Measurements from ENCODE around the gene NPTN.

The NPTN gene

DNA sequence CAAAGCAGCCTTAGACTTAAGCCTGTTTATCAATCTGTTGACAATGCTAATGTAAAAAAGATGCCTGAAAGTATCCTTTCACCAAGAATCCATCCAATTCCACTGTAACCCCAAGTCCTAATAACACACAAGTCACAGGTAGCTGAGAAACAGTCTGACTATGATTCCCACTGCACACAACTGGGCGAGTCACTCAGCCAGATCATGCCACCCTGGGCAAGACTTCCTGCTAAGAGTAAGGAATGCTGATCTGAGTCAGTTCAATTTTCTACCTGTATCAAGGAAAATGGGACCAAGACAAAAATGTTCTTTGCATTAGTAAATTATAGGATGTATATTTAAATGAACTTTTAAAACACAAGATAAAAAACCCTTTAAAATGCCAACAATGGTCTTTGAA is 33.3 kb downstream of the NPTN start:
- TF ChIP-seq, protein P1, sequence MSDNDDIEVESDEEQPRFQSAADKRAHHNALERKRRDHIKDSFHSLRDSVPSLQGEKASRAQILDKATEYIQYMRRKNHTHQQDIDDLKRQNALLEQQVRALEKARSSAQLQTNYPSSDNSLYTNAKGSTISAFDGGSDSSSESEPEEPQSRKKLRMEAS (IDR thresholded peaks at IDR 0.05; ENCODE audit: low read depth, low read length) = no peak
- TF ChIP-seq POLR2A (IDR thresholded peaks at IDR 0.05; ENCODE audit: extremely low read depth, insufficient read length) (no peak), MYC (IDR thresholded peaks at IDR 0.05; ENCODE audit: low read depth, low read length) (no peak)
- TF ChIP-seq, protein P2, sequence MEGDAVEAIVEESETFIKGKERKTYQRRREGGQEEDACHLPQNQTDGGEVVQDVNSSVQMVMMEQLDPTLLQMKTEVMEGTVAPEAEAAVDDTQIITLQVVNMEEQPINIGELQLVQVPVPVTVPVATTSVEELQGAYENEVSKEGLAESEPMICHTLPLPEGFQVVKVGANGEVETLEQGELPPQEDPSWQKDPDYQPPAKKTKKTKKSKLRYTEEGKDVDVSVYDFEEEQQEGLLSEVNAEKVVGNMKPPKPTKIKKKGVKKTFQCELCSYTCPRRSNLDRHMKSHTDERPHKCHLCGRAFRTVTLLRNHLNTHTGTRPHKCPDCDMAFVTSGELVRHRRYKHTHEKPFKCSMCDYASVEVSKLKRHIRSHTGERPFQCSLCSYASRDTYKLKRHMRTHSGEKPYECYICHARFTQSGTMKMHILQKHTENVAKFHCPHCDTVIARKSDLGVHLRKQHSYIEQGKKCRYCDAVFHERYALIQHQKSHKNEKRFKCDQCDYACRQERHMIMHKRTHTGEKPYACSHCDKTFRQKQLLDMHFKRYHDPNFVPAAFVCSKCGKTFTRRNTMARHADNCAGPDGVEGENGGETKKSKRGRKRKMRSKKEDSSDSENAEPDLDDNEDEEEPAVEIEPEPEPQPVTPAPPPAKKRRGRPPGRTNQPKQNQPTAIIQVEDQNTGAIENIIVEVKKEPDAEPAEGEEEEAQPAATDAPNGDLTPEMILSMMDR (IDR thresholded peaks at IDR 0.05; ENCODE audit: low read depth, low read length) = no peak
- DNase-seq (ENCODE audit: low read depth) = no peak
- no peak overlapping the region for H3K4me3 ChIP-seq (ENCODE audit: low read depth, low read length)

DNA sequence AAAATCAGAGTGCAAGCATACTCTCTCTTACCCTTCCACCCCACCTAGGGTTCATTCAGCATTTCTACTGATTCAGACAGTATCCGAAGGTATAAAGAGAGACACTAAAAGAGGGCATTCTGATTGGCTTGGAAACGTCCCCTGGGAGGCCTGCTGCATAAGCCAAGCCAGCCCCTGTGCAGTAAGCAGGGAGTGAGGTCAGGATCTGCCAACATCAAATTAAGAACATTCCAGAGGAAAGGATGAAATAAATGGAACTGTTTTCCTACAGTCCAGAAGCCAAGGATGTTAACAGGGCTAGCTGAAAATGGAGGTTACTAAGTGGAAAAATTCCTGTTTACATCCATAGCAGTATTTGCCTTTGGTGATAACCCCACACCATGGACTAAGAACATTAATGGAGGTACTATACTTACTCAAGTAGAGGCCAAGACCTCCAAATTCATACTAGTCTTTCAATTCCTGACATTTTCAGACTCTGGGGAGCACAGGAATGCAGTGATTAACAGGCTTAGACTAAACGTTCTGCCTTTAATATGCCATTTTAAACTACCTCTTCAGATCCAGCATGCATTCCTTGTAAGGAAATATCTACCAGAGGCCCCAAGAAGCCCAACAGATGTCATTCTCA is 34.5 kb downstream of the NPTN start:
- H3K4me3 ChIP-seq (ENCODE audit: low read depth, low read length) = no peak overlapping the region
- TF ChIP-seq, protein P2 (IDR thresholded peaks at IDR 0.05; ENCODE audit: low read depth, low read length) = no peak
- no peak for TF ChIP-seq MYC (IDR thresholded peaks at IDR 0.05; ENCODE audit: low read depth, low read length)
- TF ChIP-seq POLR2A (IDR thresholded peaks at IDR 0.05; ENCODE audit: extremely low read depth, insufficient read length) = no peak
- TF ChIP-seq, protein P1 (IDR thresholded peaks at IDR 0.05; ENCODE audit: low read depth, low read length) = no peak
- DNase-seq (ENCODE audit: low read depth) = no peak

DNA sequence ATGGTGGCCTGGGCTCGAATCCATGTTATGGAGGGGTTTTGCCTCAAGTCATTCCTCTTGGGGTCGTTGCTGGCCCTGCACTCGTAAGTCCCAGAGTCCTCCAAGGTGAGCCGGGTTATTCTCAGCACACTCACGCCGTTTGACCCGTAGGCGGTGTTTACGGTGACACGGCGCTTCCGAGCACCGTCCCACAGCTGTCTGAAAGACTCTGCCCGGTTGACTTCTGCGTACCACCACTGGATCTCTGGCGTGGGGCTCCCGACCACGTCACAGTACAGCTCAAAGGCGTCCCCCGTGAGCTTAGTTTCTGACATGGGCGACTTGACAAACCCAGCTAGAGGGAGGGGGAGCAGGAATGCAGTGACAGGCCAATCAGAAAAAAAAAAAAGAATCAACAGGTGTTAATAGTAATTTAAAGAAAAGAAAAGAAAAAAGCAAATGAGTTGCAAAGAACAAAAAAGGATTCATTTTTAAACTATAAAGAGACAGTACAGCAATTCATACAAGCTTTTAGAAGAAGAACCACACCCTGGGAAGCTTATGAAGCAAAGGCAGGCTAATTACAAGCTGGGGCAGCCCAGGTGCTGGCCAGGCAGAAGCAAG is 36.1 kb downstream of the NPTN start:
- H3K4me3 ChIP-seq (ENCODE audit: low read depth, low read length) = no peak overlapping the region
- DNase-seq (ENCODE audit: low read depth) = no peak
- TF ChIP-seq POLR2A (IDR thresholded peaks at IDR 0.05; ENCODE audit: extremely low read depth, insufficient read length) (no peak), MYC (IDR thresholded peaks at IDR 0.05; ENCODE audit: low read depth, low read length) (no peak)
- TF ChIP-seq, protein P2 (IDR thresholded peaks at IDR 0.05; ENCODE audit: low read depth, low read length) = no peak
- TF ChIP-seq, protein P1 (IDR thresholded peaks at IDR 0.05; ENCODE audit: low read depth, low read length) = no peak

DNA sequence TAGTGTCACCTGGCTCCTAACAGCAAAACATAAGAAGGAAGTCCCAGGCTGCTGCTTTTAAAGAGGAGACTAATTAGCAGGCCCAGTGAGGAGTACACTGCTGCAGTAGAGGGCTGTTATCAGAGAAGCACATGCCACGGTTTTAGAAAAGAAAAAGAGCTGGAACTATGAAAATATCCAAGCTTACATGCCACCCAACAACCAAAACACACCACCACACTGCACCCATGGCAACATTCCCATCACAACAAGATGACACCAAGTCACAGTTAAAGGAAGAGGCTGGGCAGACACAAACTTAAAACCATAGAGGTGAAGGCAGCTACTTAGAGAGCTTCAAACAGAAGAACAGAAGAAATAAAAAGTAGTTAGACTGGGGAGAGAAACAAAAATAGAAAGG is 37.0 kb downstream of the NPTN start:
- no peak for DNase-seq (ENCODE audit: low read depth)
- TF ChIP-seq POLR2A (IDR thresholded peaks at IDR 0.05; ENCODE audit: extremely low read depth, insufficient read length) (no peak), MYC (IDR thresholded peaks at IDR 0.05; ENCODE audit: low read depth, low read length) (no peak)
- TF ChIP-seq, protein P1 (IDR thresholded peaks at IDR 0.05; ENCODE audit: low read depth, low read length) = no peak
- TF ChIP-seq, protein P2 (IDR thresholded peaks at IDR 0.05; ENCODE audit: low read depth, low read length) = no peak
- no peak overlapping the region for H3K4me3 ChIP-seq (ENCODE audit: low read depth, low read length)

DNA sequence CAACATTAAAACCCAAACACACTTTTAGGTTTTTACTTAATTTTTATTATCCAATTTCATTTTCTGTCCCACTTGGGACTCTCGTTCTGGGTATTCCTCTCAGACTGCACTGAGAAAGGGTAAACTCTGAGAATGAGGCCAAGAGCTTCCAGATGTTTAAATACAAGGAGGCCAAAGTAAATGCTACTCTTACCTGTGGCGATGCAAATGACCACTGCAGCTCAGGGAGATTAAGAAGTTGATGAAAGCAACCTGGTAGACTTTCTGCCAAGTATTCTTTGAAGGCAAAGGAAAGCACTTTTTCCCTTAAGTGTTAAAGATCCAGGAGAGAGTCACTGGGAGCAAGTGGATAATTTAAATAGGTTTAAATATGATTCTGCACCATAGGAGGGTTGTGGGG is 39.1 kb downstream of the NPTN start:
- DNase-seq (ENCODE audit: low read depth) = no peak
- no peak overlapping the region for H3K4me3 ChIP-seq (ENCODE audit: low read depth, low read length)
- TF ChIP-seq, protein P2 (IDR thresholded peaks at IDR 0.05; ENCODE audit: low read depth, low read length) = no peak
- TF ChIP-seq, protein P1 (IDR thresholded peaks at IDR 0.05; ENCODE audit: low read depth, low read length) = no peak
- TF ChIP-seq MYC (IDR thresholded peaks at IDR 0.05; ENCODE audit: low read depth, low read length) (no peak), POLR2A (IDR thresholded peaks at IDR 0.05; ENCODE audit: extremely low read depth, insufficient read length) (no peak)

All from NB4 (cell line).